PFSK-1 (cell line): ENCODE measurements around the gene PTGES2.

Experiments used
- FOXP2 ChIP-seq: optimal IDR thresholded peaks from 2 replicates; pipeline ENCODE3; 2011; ENCODE audit warnings: borderline replicate concordance, control low read depth, inconsistent platforms; ENCODE audit not compliant: insufficient read depth; ENCODE audit errors: extremely low read length, extremely low read depth
- POLR2AphosphoS5 ChIP-seq: IDR thresholded peaks from 2 replicates; pipeline ENCODE4 v1.6.1; 2012; ENCODE audit warnings: low read depth, mild to moderate bottlenecking, control low read depth, low read length, moderate library complexity
- REST ChIP-seq, 2 experiments: IDR thresholded peaks; 2 replicates each; pipeline versions ENCODE4 v1.6.1 to v1.8.0; 2011 to 2012; ENCODE audit warnings: low read depth in 2 of 2, low read length in 2 of 2, control low read depth in 1 of 2, inconsistent platforms in 1 of 2, mild to moderate bottlenecking in 1 of 2, moderate library complexity in 1 of 2; ENCODE audit not compliant: insufficient read depth in 1 of 2
- SIN3A ChIP-seq: IDR thresholded peaks from 2 replicates; pipeline ENCODE4 v1.6.1; 2012; ENCODE audit warnings: mild to moderate bottlenecking, low read length, moderate library complexity, borderline replicate concordance; ENCODE audit not compliant: insufficient read depth
- TAF1 ChIP-seq: IDR thresholded peaks from 2 replicates; pipeline ENCODE4 v1.6.1; 2012; ENCODE audit warnings: low read length, control low read depth, borderline replicate concordance; ENCODE audit not compliant: insufficient read depth

- 0 out of 4 replicates have a peak, but pooled peaks of 1 of the 2 experiments have one; percentile 19 for TF ChIP-seq REST (IDR thresholded peaks at IDR 0.05; ENCODE audit: insufficient read depth in 1 of 2, low read depth in 2 of 2, low read length in 2 of 2)
- TF ChIP-seq TAF1 = 0 out of 2 replicates have a peak, but pooled peaks have one; percentile 16
- no peak for TF ChIP-seq SIN3A
- TF ChIP-seq POLR2AphosphoS5 = peak; percentile 63; the same call in 1 of the 2 replicates
- no peak for TF ChIP-seq FOXP2
Observed at GRCh38 chr9:128127990-128128835, 684 bp upstream of the PTGES2 start.
